GM12891 (cell line): ENCODE results near the gene SLC16A14. TPM values are rescaled to one million over a fixed set of nuclear protein-coding genes. Genes with fewer than 3 reads are reported as not detected.
"Not testable (repeated sequence)": the region's sequence is repeated elsewhere in the genome, so short reads cannot be mapped to it uniquely, and the experiment has no call there.

Experiments
- DNase-seq: peaks from one replicate; pipeline ENCODE4 v3.0.0; 2011; ENCODE audit warnings: low spot score; ENCODE audit not compliant: insufficient read length
- FAIRE-seq: peaks from 2 replicates; lab custom pipeline; 2011; peaks lifted over from hg19 to GRCh38; lab: Jason Lieb, UNC
- PAX5 ChIP-seq: IDR thresholded peaks from 2 replicates; pipeline ENCODE4 v1.6.1; 2011; ENCODE audit warnings: low read length, moderate library complexity, mild to moderate bottlenecking; ENCODE audit not compliant: insufficient read depth, severe bottlenecking
- POLR2A ChIP-seq: IDR thresholded peaks from 2 replicates; pipeline ENCODE4 v1.6.1; 2011; ENCODE audit warnings: low read depth, low read length, control low read depth
- POLR2AphosphoS5 ChIP-seq: IDR thresholded peaks from 2 replicates; pipeline ENCODE4 v1.6.1; 2011; ENCODE audit warnings: low read depth, low read length, control low read depth
- POU2F2 ChIP-seq: IDR thresholded peaks from 2 replicates; pipeline ENCODE4 v1.6.1; 2011; ENCODE audit warnings: low read depth, mild to moderate bottlenecking, control low read depth, low read length, moderate library complexity
- SPI1 ChIP-seq: IDR thresholded peaks from 2 replicates; pipeline ENCODE4 v1.6.1; 2011; ENCODE audit warnings: low read depth, low read length, control low read depth
- TAF1 ChIP-seq: IDR thresholded peaks from 2 replicates; pipeline ENCODE4 v1.6.1; 2011; ENCODE audit warnings: low read depth, low read length, control low read depth
- polyA plus RNA-seq: library from polyadenylated mRNA; unstranded; fragments of >200 nt; gene quantifications from one replicate; pipeline ENCODE4 v1.2.1, GENCODE V29; 2012; ENCODE audit warnings: low read depth, missing spikeins, inconsistent platforms; ENCODE audit not compliant: missing spikeins

The SLC16A14 gene
- polyA plus RNA-seq, result 1.4 TPM

GRCh38 chr2:230068651-230069055 is at the start of gene SLC16A14:
SLC16A14 (minus strand) TSS chr2:230068924; CDS start chr2:230059352, 9,572 bp downstream.
- peak; percentile 85 for FAIRE-seq
- TF ChIP-seq POLR2AphosphoS5 (no peak), POU2F2 (no peak), PAX5 (no peak), SPI1 (no peak), POLR2A (no peak), TAF1 (no peak)
- DNase-seq, result peak; percentile 27

GRCh38 chr2:230106771-230107170 is 38.0 kb upstream of the SLC16A14 start:
- FAIRE-seq (no peak), DNase-seq (no peak)

GRCh38 chr2:230101967-230102366 is 33.2 kb upstream of the SLC16A14 start:
- not testable (repeated sequence) for DNase-seq, FAIRE-seq

More at GRCh38 chr2:230106771-230107170, 38.0 kb upstream of the SLC16A14 start:
- no peak for TF ChIP-seq POU2F2
- TF ChIP-seq SPI1, result no peak
- TF ChIP-seq PAX5, result no peak
- no peak for TF ChIP-seq POLR2AphosphoS5
- TF ChIP-seq POLR2A, result no peak
- TF ChIP-seq TAF1, result no peak

GRCh38 chr2:230097841-230098240 is 29.1 kb upstream of the SLC16A14 start:
- no peak for TF ChIP-seq POU2F2
- TF ChIP-seq POLR2AphosphoS5, result no peak
- TF ChIP-seq POLR2A, result no peak
- no peak for TF ChIP-seq PAX5
- TF ChIP-seq TAF1, result no peak
- TF ChIP-seq SPI1, result no peak
- DNase-seq, result no peak
- FAIRE-seq, result no peak

GRCh38 chr2:230097424-230097823 is 28.7 kb upstream of the SLC16A14 start:
- TF ChIP-seq SPI1, result no peak
- TF ChIP-seq POLR2AphosphoS5, result no peak
- TF ChIP-seq POLR2A, result no peak
- no peak for TF ChIP-seq PAX5
- no peak for TF ChIP-seq POU2F2
- TF ChIP-seq TAF1, result no peak
- DNase-seq (no peak), FAIRE-seq (no peak)

GRCh38 chr2:230090967-230091366 is 22.2 kb upstream of the SLC16A14 start:
- TF ChIP-seq POU2F2, result no peak
- TF ChIP-seq TAF1, result no peak
- TF ChIP-seq POLR2AphosphoS5, result no peak
- TF ChIP-seq POLR2A, result no peak
- TF ChIP-seq SPI1, result no peak
- no peak for TF ChIP-seq PAX5
- no peak for DNase-seq
- FAIRE-seq, result no peak

GRCh38 chr2:230085201-230085600 is 16.5 kb upstream of the SLC16A14 start:
- FAIRE-seq (no peak), DNase-seq (no peak)
- TF ChIP-seq PAX5 (no peak), POLR2A (no peak), SPI1 (no peak), TAF1 (no peak)

- no peak for FAIRE-seq
- DNase-seq, result no peak
- TF ChIP-seq POU2F2 (no peak), TAF1 (no peak), POLR2A (no peak), PAX5 (no peak), POLR2AphosphoS5 (no peak), SPI1 (no peak)
These were observed 9.3 kb upstream of the SLC16A14 start for GRCh38 chr2:230077851-230078547.

GRCh38 chr2:230076819-230077218 is 8.1 kb upstream of the SLC16A14 start:
- no peak for FAIRE-seq
- TF ChIP-seq POLR2A (no peak), POU2F2 (no peak), SPI1 (no peak), TAF1 (no peak)

More at GRCh38 chr2:230076819-230077218, 8.1 kb upstream of the SLC16A14 start:
- no peak for DNase-seq
